ENCODE results near the gene PUM2.
"Not testable (repeated sequence)": the region's sequence is repeated elsewhere in the genome, so short reads cannot be mapped to it uniquely, and the experiment has no call there.

PUM2 gene

GRCh38 chr2:20371323-20372025 is 20.8 kb upstream of the PUM2 start:
- DNase-seq (ENCODE audit: low read depth) = no peak

- DNase-seq (ENCODE audit: low read depth) = no peak
These were observed 19.5 kb upstream of the PUM2 start for GRCh38 chr2:20370191-20370590.

GRCh38 chr2:20369366-20369765 is 18.7 kb upstream of the PUM2 start:
- no peak for DNase-seq (ENCODE audit: low read depth)

- no peak for DNase-seq (ENCODE audit: low read depth)
These were observed 18.1 kb upstream of the PUM2 start for GRCh38 chr2:20368706-20369105.

- DNase-seq (ENCODE audit: low read depth) = not testable (repeated sequence)
These were observed 17.3 kb upstream of the PUM2 start for GRCh38 chr2:20367929-20368328.

- DNase-seq (ENCODE audit: low read depth) = no peak
These were observed 16.1 kb upstream of the PUM2 start for GRCh38 chr2:20366672-20367116.

- no peak for DNase-seq (ENCODE audit: low read depth)
These were observed 14.7 kb upstream of the PUM2 start for GRCh38 chr2:20365249-20365817.

- no peak for DNase-seq (ENCODE audit: low read depth)
These were observed 12.9 kb upstream of the PUM2 start for GRCh38 chr2:20363578-20363977.

- DNase-seq (ENCODE audit: low read depth) = no peak
These were observed 12.2 kb upstream of the PUM2 start for GRCh38 chr2:20362701-20363435.

- DNase-seq (ENCODE audit: low read depth) = no peak
These were observed 11.2 kb upstream of the PUM2 start for GRCh38 chr2:20361893-20362292.

GRCh38 chr2:20359096-20359495 is 8.5 kb upstream of the PUM2 start:
- no peak for DNase-seq (ENCODE audit: low read depth)

- DNase-seq (ENCODE audit: low read depth) = no peak
These were observed 7.2 kb upstream of the PUM2 start for GRCh38 chr2:20357638-20358389.

- DNase-seq (ENCODE audit: low read depth) = no peak
These were observed 5.4 kb upstream of the PUM2 start for GRCh38 chr2:20356042-20356441.

GRCh38 chr2:20355131-20355530 is 4.5 kb upstream of the PUM2 start:
- DNase-seq (ENCODE audit: low read depth) = no peak

- no peak for DNase-seq (ENCODE audit: low read depth)
These were observed 2.8 kb upstream of the PUM2 start for GRCh38 chr2:20353241-20353992.

GRCh38 chr2:20352581-20353216 is 2.1 kb upstream of the PUM2 start:
- DNase-seq (ENCODE audit: low read depth) = no peak

- no peak for DNase-seq (ENCODE audit: low read depth)
These were observed 1.6 kb upstream of the PUM2 start for GRCh38 chr2:20352230-20352578.

- DNase-seq (ENCODE audit: low read depth) = no peak
These were observed 1.0 kb upstream of the PUM2 start for GRCh38 chr2:20351555-20352229.

GRCh38 chr2:20350041-20350712 is 467 bp downstream of the PUM2 start:
- peak; percentile 55 for DNase-seq (ENCODE audit: low read depth)

- DNase-seq (ENCODE audit: low read depth) = no peak
These were observed 1.1 kb downstream of the PUM2 start for GRCh38 chr2:20349513-20349921.

Measured in activated T-cell treated with anti-CD3 and anti-CD28 coated beads for 24 hours (primary cell).